HUES48 (cell line): ENCODE data around the gene LENG1.
"Not testable (repeated sequence)": the region's sequence is repeated elsewhere in the genome, so short reads cannot be mapped to it uniquely, and the experiment has no call there.

Experiments used
- H3K27ac ChIP-seq: one replicate; pipeline ENCODE4 v1.7.0; 2013; ENCODE audit warnings: low read depth, low read length, inconsistent platforms
- H3K27me3 ChIP-seq: 2 replicates; pipeline ENCODE4 v1.6.1; 2013; ENCODE audit warnings: mild to moderate bottlenecking, low read length; ENCODE audit not compliant: control insufficient read depth, insufficient read depth
- H3K36me3 ChIP-seq: 2 replicates; pipeline ENCODE4 v1.6.1; 2013; ENCODE audit warnings: low read length; ENCODE audit not compliant: control insufficient read depth, insufficient read depth
- H3K4me1 ChIP-seq: 2 replicates; pipeline ENCODE4 v1.6.1; 2013; ENCODE audit warnings: mild to moderate bottlenecking, low read length; ENCODE audit not compliant: control insufficient read depth, insufficient read depth
- H3K4me3 ChIP-seq: 2 replicates; pipeline ENCODE4 v1.5.1; 2013; ENCODE audit warnings: mild to moderate bottlenecking, low read depth, low read length
- H3K9ac ChIP-seq: 2 replicates; pipeline ENCODE4 v1.6.1; 2013; ENCODE audit warnings: mild to moderate bottlenecking, low read depth, low read length, moderate library complexity
- H3K9me3 ChIP-seq: 2 replicates; pipeline ENCODE4 v1.6.1; 2013; ENCODE audit warnings: low read length; ENCODE audit not compliant: control insufficient read depth, insufficient read depth

The LENG1 gene

DNA sequence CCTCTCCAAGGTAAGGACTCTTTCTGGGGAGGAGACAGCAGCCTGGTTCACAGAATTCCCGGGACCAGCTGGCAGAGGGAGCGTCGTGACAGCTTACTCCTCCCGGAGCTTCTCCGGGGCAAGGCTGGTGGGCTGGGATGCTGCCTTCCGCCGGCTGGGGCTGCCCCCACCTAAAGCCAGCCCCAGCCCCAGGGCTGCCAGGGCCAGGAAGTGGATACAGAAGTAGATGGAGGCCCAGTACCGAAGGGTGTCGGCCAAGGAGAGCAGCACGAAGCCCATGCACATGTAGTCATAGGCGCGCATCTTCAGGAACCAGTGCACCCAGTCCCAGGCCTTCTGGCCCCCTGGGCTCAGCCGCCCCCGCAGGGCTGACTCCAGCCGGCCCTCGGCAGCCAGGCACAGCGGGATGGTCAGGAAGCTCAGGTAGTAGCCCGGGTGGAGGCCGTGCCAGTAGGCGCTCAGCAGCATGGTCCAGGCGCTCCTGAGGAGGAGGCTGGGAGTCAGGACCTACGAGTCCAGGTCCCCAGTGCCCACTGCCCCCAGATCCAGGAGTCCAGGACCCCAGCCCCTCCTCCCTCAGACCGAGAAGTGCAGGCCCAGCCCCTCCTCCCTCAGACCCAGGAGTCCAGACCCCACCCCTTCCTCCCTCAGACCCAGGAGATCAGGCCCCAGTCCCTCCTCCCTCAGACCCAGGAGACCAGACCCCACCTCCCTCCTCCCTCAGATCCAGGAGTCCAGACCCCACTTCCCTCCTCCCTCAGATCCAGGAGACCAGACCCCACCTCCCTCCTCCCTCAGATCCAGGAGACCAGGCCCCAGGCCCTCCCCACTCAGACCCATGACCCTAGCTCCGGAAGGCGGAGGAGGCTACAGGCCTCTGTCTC lies 14.7 kb upstream of the LENG1 start:
- no peak overlapping the region for H3K9ac ChIP-seq
- H3K4me3 ChIP-seq = no peak overlapping the region
- no peaks in the 10 kb centered on the region for H3K27me3 ChIP-seq
- peak overlapping the region; percentile 42 for H3K27ac ChIP-seq
- peaks cover 12% of the 10 kb centered on the region for H3K36me3 ChIP-seq
- H3K4me1 ChIP-seq = peaks cover 13% of the 10 kb centered on the region
- H3K9me3 ChIP-seq = no peaks in the 10 kb centered on the region

DNA sequence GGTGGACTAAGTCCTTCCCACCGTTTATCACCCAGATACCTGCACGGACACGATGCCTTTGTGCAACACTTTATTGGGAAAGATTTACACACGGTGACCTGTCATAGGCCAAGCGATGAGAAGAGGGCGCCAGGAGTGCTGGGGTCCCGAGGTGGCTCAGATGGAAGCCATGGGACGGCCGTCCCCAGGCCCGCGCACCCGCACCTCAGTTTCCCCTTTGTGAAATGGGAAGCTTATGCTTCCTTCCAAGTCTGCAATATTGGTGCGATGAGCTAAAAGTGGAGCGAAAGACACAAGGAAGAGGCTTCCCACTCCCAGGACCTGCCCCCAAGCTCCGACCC lies 13.8 kb upstream of the LENG1 start:
- H3K4me1 ChIP-seq = peaks cover 10% of the 10 kb centered on the region
- peaks cover 10% of the 10 kb centered on the region for H3K36me3 ChIP-seq
- H3K9me3 ChIP-seq = no peaks in the 10 kb centered on the region
- H3K27me3 ChIP-seq = no peaks in the 10 kb centered on the region
- no peak overlapping the region for H3K9ac ChIP-seq
- peak overlapping the region; percentile 42 for H3K27ac ChIP-seq
- H3K4me3 ChIP-seq = no peak overlapping the region; the same call in 1 of the 2 replicates

DNA sequence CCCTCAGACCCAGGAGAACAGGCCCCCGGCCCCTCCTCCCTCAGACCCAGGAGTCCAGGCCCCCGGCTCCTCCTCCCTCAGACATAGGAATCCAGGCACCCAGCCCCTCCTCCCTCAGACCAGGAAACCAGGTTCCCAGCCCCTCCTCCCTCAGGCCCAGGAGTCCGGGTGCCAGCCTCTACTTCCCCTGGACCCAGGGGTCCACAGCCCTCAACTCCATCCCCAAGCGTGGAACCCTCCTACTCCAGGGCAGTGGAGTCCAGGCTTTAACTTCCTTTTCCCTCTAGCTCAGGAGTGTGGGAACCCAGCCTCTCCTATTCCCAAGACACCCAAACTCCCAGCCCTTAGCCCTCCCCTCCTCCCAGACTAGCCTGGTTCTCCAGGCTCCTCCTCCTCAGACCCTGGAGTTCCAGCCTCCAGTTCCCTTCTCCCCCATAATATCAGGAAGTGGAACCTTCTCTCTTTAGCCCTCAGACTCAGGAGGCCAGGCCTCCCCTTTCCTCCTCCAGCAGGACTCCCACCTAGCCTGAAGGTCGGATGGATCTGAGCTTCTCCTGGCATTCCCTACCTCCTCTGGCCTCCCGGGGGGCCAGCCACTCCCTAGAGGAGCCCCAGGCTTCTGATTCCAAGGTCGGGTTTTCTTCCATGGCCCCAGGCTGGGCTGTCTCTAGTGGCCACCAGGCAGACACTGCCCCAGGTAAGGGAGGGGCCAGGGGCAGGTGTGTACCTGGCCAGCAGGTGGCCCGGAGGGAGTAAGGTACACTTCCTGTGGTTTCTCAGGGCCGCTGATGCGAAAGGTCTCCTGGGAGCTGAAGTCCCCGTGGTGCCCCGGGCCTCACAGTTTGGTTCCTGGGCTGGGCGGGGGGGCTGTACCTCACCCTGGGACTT lies 13.2 kb upstream of the LENG1 start, which contains the start of gene TMC4:
Gene TMC4, minus strand, starts transcription at position 690 of the 888 bp plus-strand sequence. Its CDS starts 43 bp downstream, at position 647.
- Histone ChIP-seq H3K4me1 (peaks cover 8% of the 10 kb centered on the region), H3K27ac (peak within 1 kb of the TSS; percentile 52), H3K9me3 (no peaks in the 10 kb centered on the region), H3K36me3 (peaks cover 7% of the 10 kb centered on the region), H3K9ac (peak within 1 kb of the TSS; percentile 42; the same call in 1 of the 2 replicates), H3K4me3 (peak within 1 kb of the TSS; percentile 58), H3K27me3 (no peaks in the 10 kb centered on the region)

DNA sequence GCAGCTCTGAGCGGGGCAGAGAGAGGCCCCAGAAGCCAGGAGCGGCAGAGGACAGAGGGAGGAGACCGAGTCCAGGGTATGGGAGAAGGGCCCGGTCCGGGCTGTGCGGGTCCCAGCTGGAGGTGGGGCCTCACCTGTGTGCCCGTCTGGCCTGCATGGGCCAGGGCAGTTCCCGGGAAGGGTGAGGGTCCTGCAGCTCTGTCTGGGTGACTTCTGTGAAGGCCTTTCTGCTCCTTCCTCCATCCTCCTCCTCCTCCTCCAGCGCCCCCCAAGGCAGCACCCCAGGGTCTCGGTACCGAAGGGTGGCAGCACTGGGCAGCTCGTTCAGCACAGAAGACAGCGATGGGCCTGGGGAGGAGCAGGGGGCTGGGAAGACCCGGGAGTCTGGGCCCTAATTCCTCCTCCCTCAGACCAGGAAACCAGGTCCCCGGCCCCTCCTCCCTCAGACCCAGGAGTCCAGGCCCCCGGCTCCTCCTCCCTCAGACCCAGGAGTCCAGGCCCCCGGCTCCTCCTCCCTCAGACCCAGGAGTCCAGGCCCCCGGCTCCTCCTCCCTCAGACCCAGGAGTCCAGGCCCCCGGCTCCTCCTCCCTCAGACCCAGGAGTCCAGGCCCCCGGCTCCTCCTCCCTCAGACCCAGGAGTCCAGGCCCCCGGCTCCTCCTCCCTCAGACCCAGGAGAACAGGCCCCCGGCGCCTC lies 12.4 kb upstream of the LENG1 start:
- not testable (repeated sequence) for H3K9ac ChIP-seq, H3K36me3 ChIP-seq, H3K4me3 ChIP-seq, H3K27ac ChIP-seq, H3K4me1 ChIP-seq, H3K27me3 ChIP-seq, H3K9me3 ChIP-seq

DNA sequence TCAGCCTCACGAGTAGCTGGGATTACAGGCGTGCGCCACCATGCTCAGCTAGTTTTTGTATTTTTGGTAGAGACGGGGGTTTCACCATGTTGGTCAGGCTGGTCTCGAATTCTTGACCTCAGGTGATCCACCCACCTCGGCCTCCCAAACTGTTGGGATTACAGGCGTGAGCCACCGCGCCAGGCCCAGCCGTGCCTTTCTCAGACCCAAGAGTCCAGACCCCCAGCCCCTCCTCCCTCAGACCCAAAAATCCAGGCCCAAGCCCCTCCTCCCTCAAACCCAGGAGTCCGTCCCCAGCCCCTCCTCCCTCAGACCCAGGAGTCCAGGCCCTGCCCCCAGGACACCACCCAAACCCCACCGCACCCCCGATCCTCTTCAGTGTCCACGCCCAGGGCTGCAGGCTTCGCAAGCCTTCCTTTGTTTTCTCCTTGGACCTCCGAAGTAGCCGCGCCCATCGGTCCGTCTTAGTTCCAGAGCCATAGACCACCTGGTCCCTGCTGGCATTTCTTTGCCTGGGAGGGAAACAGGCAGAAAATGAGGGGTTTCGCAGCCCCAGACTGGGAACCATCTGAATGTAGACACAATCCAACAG lies 9.7 kb upstream of the LENG1 start:
- Histone ChIP-seq H3K4me3 (no peak overlapping the region), H3K27ac (no peak overlapping the region), H3K27me3 (no peaks in the 10 kb centered on the region), H3K9ac (no peak overlapping the region), H3K9me3 (no peaks in the 10 kb centered on the region), H3K36me3 (no peaks in the 10 kb centered on the region), H3K4me1 (peaks cover 8% of the 10 kb centered on the region)

DNA sequence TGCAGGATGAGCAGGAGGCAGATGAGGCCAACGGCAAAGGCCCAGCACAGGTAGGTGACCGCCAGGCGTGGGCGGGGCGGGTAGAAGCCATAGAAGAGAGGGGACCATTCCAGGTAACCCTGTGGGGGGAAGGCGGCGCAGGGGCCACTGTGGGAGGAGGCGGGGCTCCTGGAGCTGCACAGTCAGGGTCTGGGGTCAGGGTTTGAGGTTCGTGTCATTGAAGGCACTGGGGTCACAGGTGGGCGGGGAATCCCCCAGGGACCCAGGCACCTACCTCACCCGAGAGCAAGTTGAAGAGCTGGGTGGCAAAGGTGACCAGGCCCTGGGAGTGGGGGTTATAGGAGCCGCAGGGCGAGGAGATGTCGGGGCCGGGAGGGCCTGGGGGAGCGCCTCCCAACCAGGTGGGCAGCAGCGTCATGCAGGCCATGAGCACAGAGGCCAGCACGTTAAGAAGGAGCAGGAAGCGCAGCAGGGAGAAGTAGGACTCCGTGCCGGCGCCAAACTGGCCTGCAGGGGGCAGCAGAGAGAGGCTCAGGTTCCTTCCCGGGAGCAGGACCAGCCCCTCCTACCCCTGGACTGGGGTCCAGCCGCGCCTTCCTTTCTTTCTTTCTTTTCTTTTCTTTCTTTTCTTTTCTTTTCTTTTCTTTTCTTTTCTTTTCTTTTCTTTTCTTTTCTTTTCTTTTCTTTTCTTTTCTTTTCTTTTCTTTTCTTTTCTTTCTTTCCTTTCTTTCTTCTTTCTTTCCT lies 8.8 kb upstream of the LENG1 start:
- H3K9me3 ChIP-seq = no peaks in the 10 kb centered on the region
- H3K9ac ChIP-seq = no peak overlapping the region
- H3K27ac ChIP-seq = no peak overlapping the region
- peaks cover 6% of the 10 kb centered on the region for H3K4me1 ChIP-seq
- H3K4me3 ChIP-seq = no peak overlapping the region
- peaks cover 4% of the 10 kb centered on the region for H3K27me3 ChIP-seq
- no peaks in the 10 kb centered on the region for H3K36me3 ChIP-seq

DNA sequence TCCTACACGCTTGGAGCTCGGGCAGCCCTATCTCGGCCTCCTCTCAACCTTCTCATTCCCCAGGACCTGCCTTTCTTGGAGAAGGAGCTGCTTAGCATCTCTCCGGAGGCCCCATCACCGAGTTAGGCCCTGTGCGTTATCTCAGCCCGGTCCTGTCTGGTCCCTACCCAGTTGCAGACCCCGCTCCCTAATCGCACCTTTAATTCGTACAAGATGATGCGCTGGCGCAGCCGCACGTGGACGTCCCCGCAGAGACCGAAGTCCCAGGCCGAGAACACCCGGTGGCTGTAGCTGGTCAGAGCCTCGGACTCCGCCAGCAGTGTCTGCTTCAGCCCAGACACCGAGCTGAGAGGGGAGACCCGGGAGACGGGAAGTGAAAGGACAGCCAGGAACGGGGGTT lies 5.7 kb upstream of the LENG1 start:
- Histone ChIP-seq H3K36me3 (no peaks in the 10 kb centered on the region), H3K4me1 (peaks cover 14% of the 10 kb centered on the region), H3K9me3 (no peaks in the 10 kb centered on the region), H3K9ac (no peak overlapping the region), H3K27ac (no peak overlapping the region), H3K4me3 (no peak overlapping the region), H3K27me3 (peaks cover 6% of the 10 kb centered on the region)

DNA sequence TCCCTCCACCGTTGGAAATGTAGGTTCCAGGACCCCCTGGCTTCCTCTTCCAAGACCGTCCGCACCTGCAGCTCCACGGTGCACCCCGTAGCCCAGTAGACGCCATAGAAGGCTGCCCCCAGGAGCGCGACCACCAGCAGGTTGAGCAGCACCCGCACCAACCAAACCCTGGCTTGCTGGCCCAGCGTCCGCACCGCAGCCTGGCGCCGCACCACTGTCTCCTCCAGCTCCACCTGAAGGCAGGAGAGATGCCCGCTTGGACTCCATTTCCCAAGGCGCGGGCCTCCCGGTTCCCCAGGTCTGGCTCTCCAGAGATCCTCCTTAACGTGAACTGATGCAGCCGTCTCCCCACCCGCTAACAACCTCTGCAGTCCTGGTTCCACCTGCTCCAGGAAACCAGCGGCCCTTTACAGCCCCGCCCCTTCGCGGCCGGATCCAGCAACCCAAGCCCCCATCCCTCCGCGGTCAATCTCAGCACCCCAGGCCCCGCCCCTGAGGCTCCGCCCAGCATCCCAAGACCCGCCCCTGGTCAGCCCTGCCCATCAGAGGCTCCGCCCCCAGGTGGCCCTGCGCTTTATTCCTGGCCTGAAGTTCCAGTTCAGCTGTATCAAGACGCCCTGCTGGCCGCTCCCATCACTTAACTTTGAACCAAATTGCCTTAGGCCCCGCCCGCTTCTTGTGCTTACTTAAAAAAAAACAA lies 5.0 kb upstream of the LENG1 start:
- H3K4me1 ChIP-seq = peaks cover 14% of the 10 kb centered on the region
- peaks cover 6% of the 10 kb centered on the region for H3K27me3 ChIP-seq
- H3K27ac ChIP-seq = no peak overlapping the region
- H3K9ac ChIP-seq = no peak overlapping the region
- H3K36me3 ChIP-seq = no peaks in the 10 kb centered on the region
- no peaks in the 10 kb centered on the region for H3K9me3 ChIP-seq
- H3K4me3 ChIP-seq = peak overlapping the region; percentile 62

DNA sequence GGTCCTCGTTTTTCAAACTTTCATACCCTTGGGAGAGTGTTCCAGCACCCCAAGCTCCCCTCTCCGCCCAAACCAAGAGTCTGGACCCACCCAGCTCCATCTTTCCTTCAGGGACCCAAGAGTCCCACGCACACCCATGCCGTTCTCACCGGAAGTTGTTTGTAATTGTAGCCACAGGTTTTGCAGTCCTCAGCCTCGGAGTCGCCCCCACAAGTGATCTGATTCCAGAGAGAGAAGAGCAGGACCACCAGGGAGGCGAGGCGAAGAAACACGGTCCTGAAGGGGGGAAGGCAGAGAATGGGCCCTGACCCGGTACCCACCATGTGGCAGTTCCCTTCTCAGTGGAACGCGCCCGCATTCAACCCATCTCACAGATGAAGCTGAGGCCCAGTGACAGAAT lies 3.4 kb upstream of the LENG1 start:
- no peak overlapping the region for H3K9ac ChIP-seq
- H3K36me3 ChIP-seq = peaks cover 3% of the 10 kb centered on the region; the same call in 1 of the 2 replicates
- H3K27ac ChIP-seq = no peak overlapping the region
- no peaks in the 10 kb centered on the region for H3K9me3 ChIP-seq
- peak overlapping the region; percentile 74 for H3K4me3 ChIP-seq
- H3K27me3 ChIP-seq = peaks cover 6% of the 10 kb centered on the region
- peaks cover 14% of the 10 kb centered on the region; the same call in 1 of the 2 replicates for H3K4me1 ChIP-seq
